ENCODE data around the gene COL15A1. TPM values are rescaled to one million over a fixed set of nuclear protein-coding genes. Genes with fewer than 3 reads are reported as not detected.

COL15A1 gene
- total RNA-seq, 4 donors from 2014 or later: 4.0 to 7.8 (median 6.8) TPM

- H3K36me3 ChIP-seq: no peaks in the 10 kb centered on the region
- intact Hi-C loops (cut with DNase I; ENCODE audit: low total_unique reads) (no loop called here), in situ Hi-C loops (cut with MboI; ENCODE audit: low sequenced_read_pairs in 4 of 4) (loop anchor here in 1 of 4 donors (10.0 kb wide), 1 partner anchor 61 kb away; no protein-coding TSS in a partner anchor)
- no peak overlapping the region for H3K4me3 ChIP-seq
- no peaks in the 10 kb centered on the region for H3K27me3 ChIP-seq
- TF ChIP-seq POLR2A (IDR thresholded peaks at IDR 0.05) (no peak), CTCF (IDR thresholded peaks at IDR 0.05 in 4 of 5, conservative IDR thresholded peaks at IDR 0.05 in 1 of 5) (no peak)
- no peaks in the 10 kb centered on the region for H3K4me1 ChIP-seq
- H3K27ac ChIP-seq: peak overlapping the region in 1 of 4 donors; percentile 21
- H3K9me3 ChIP-seq: no peaks in the 10 kb centered on the region
- ATAC-seq (peak; percentile 60 to 64), DNase-seq (peak; percentile 4 to 20)
Observed at GRCh38 chr9:99085949-99086948, 142.5 kb downstream of the COL15A1 start.

- DNase-seq: no peak
- no peak for ATAC-seq
- Histone ChIP-seq H3K9me3 (no peaks in the 10 kb centered on the region), H3K27ac (no peak overlapping the region), H3K4me1 (no peaks in the 10 kb centered on the region), H3K36me3 (no peaks in the 10 kb centered on the region), H3K27me3 (no peaks in the 10 kb centered on the region), H3K4me3 (no peak overlapping the region)
- intact Hi-C loops (cut with DNase I; ENCODE audit: low total_unique reads): no loop called here
- TF ChIP-seq CTCF (IDR thresholded peaks at IDR 0.05 in 4 of 5, conservative IDR thresholded peaks at IDR 0.05 in 1 of 5) (no peak), POLR2A (IDR thresholded peaks at IDR 0.05) (no peak)
- in situ Hi-C loops (cut with MboI; ENCODE audit: low sequenced_read_pairs in 4 of 4): loop anchor here in 1 of 4 donors (10.0 kb wide), 1 partner anchor 63 kb away; no protein-coding TSS in a partner anchor
Observed at GRCh38 chr9:99087462-99087861, 143.8 kb downstream of the COL15A1 start.

- ATAC-seq (no peak), DNase-seq (no peak)
- H3K4me3 ChIP-seq: no peak overlapping the region
- intact Hi-C loops (cut with DNase I; ENCODE audit: low total_unique reads) (no loop called here), in situ Hi-C loops (cut with MboI; ENCODE audit: low sequenced_read_pairs in 4 of 4) (no loop called here)
- no peaks in the 10 kb centered on the region for H3K9me3 ChIP-seq
- H3K4me1 ChIP-seq: no peaks in the 10 kb centered on the region
- TF ChIP-seq CTCF (IDR thresholded peaks at IDR 0.05 in 4 of 5, conservative IDR thresholded peaks at IDR 0.05 in 1 of 5): no peak
- TF ChIP-seq POLR2A (IDR thresholded peaks at IDR 0.05): no peak
- H3K27ac ChIP-seq: no peak overlapping the region
- no peaks in the 10 kb centered on the region for H3K36me3 ChIP-seq
- no peaks in the 10 kb centered on the region for H3K27me3 ChIP-seq
Observed at GRCh38 chr9:99090336-99091130, 146.8 kb downstream of the COL15A1 start.

- H3K9me3 ChIP-seq: no peaks in the 10 kb centered on the region
- H3K36me3 ChIP-seq: no peaks in the 10 kb centered on the region
- intact Hi-C loops (cut with DNase I; ENCODE audit: low total_unique reads) (no loop called here), in situ Hi-C loops (cut with MboI; ENCODE audit: low sequenced_read_pairs in 4 of 4) (no loop called here)
- H3K4me1 ChIP-seq: no peaks in the 10 kb centered on the region
- no peak overlapping the region for H3K27ac ChIP-seq
- no peak overlapping the region for H3K4me3 ChIP-seq
- H3K27me3 ChIP-seq: no peaks in the 10 kb centered on the region
- DNase-seq (no peak), ATAC-seq (no peak)
- TF ChIP-seq CTCF (IDR thresholded peaks at IDR 0.05 in 4 of 5, conservative IDR thresholded peaks at IDR 0.05 in 1 of 5) (no peak), POLR2A (IDR thresholded peaks at IDR 0.05) (no peak)
Observed at GRCh38 chr9:99092643-99093491, 149.2 kb downstream of the COL15A1 start.

All from gastrocnemius medialis (tissue), 4 donors.